ENCODE results near the gene MAP4K5. TPM values are rescaled to one million over a fixed set of nuclear protein-coding genes. Genes with fewer than 3 reads are reported as not detected.

The MAP4K5 gene
- total RNA-seq, 2 donors from 2014 or later: 45.0 to 60.3 TPM

GRCh38 chr14:50476134-50476533, 56.2 kb downstream of the MAP4K5 start:
- Mint-ChIP-seq H3K9me3 (peaks cover 10% of the 10 kb centered on the region), H3K4me3 (no peak overlapping the region)
- 100% methylated on average over 1 of the region's 1 CpG; no CpG with 5 or more reads in 1 of the 2 experiments for WGBS, 2 experiments (ENCODE audit: insufficient coverage in 1 of 2, insufficient read length in 1 of 2)

DNA sequence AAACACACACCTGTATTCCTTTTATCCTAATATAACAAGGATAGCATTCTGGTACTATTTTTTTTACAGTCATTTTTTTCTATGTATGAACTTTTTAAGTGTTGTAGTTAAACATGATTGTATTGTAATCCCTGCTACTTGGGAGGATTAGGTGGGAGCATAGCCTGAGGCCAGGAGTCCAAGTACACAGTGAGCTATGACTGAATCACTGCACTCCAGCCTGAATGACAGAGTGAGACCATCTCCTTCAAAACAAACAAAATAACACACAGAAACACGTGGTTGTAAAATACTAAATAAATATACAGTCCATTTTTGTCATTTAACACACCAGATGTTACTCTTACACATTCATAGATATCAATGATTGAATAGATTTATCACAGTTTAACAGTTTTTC, 56.9 kb downstream of the MAP4K5 start:
- Histone ChIP-seq H3K4me1 (ENCODE audit: control insufficient read depth, insufficient read depth, low read length) (no peaks in the 10 kb centered on the region), H3K27ac (ENCODE audit: low read depth, low read length) (no peak overlapping the region), H3K9me3 (ENCODE audit: control insufficient read depth, low read length) (peaks cover 37% of the 10 kb centered on the region), H3K4me3 (ENCODE audit: low read length) (no peak overlapping the region), H3K36me3 (ENCODE audit: control insufficient read depth, insufficient read depth, low read length) (peaks cover 53% of the 10 kb centered on the region), H3K27me3 (ENCODE audit: control insufficient read depth, insufficient read depth, low read length, poor library complexity, severe bottlenecking) (no peaks in the 10 kb centered on the region), H3K9ac (ENCODE audit: extremely low read depth, low read length, poor library complexity, severe bottlenecking) (no peak overlapping the region)
- Mint-ChIP-seq H3K27ac (no peak overlapping the region), H3K4me1 (no peaks in the 10 kb centered on the region), H3K36me3 (ENCODE audit: low read depth) (peaks cover 52% of the 10 kb centered on the region), H3K9me3 (peaks cover 10% of the 10 kb centered on the region), H3K4me3 (no peak overlapping the region), H3K27me3 (ENCODE audit: insufficient read depth) (no peaks in the 10 kb centered on the region)
- WGBS, 2 experiments (ENCODE audit: insufficient coverage in 1 of 2, insufficient read length in 1 of 2): 100% methylated on average over 1 of the region's 1 CpG; no CpG with 5 or more reads in 1 of the 2 experiments
- TF ChIP-seq, protein P1, sequence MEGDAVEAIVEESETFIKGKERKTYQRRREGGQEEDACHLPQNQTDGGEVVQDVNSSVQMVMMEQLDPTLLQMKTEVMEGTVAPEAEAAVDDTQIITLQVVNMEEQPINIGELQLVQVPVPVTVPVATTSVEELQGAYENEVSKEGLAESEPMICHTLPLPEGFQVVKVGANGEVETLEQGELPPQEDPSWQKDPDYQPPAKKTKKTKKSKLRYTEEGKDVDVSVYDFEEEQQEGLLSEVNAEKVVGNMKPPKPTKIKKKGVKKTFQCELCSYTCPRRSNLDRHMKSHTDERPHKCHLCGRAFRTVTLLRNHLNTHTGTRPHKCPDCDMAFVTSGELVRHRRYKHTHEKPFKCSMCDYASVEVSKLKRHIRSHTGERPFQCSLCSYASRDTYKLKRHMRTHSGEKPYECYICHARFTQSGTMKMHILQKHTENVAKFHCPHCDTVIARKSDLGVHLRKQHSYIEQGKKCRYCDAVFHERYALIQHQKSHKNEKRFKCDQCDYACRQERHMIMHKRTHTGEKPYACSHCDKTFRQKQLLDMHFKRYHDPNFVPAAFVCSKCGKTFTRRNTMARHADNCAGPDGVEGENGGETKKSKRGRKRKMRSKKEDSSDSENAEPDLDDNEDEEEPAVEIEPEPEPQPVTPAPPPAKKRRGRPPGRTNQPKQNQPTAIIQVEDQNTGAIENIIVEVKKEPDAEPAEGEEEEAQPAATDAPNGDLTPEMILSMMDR (conservative IDR thresholded peaks at IDR 0.05): no peak
- no peak for DNase-seq

More at GRCh38 chr14:50476134-50476533, 56.2 kb downstream of the MAP4K5 start:
- H3K4me1 ChIP-seq (ENCODE audit: control insufficient read depth, insufficient read depth, low read length): no peaks in the 10 kb centered on the region
- Mint-ChIP-seq H3K4me1 (no peaks in the 10 kb centered on the region), H3K27me3 (ENCODE audit: insufficient read depth) (no peaks in the 10 kb centered on the region), H3K27ac (no peak overlapping the region), H3K36me3 (ENCODE audit: low read depth) (peaks cover 45% of the 10 kb centered on the region)
- H3K27ac ChIP-seq (ENCODE audit: low read depth, low read length): no peak overlapping the region
- peaks cover 32% of the 10 kb centered on the region for H3K9me3 ChIP-seq (ENCODE audit: control insufficient read depth, low read length)
- H3K36me3 ChIP-seq (ENCODE audit: control insufficient read depth, insufficient read depth, low read length): peaks cover 52% of the 10 kb centered on the region
- H3K9ac ChIP-seq (ENCODE audit: extremely low read depth, low read length, poor library complexity, severe bottlenecking): no peak overlapping the region
- no peaks in the 10 kb centered on the region for H3K27me3 ChIP-seq (ENCODE audit: control insufficient read depth, insufficient read depth, low read length, poor library complexity, severe bottlenecking)
- DNase-seq: no peak
- TF ChIP-seq, protein P1 (conservative IDR thresholded peaks at IDR 0.05): no peak
- no peak overlapping the region for H3K4me3 ChIP-seq (ENCODE audit: low read length)

- Mint-ChIP-seq H3K36me3 (ENCODE audit: low read depth) (peaks cover 64% of the 10 kb centered on the region), H3K27me3 (ENCODE audit: insufficient read depth) (no peaks in the 10 kb centered on the region), H3K4me3 (no peak overlapping the region), H3K27ac (no peak overlapping the region), H3K9me3 (peaks cover 10% of the 10 kb centered on the region), H3K4me1 (peaks cover 4% of the 10 kb centered on the region)
- H3K4me3 ChIP-seq (ENCODE audit: low read length): peak overlapping the region; percentile 39
- H3K9me3 ChIP-seq (ENCODE audit: control insufficient read depth, low read length): peaks cover 37% of the 10 kb centered on the region
- H3K27ac ChIP-seq (ENCODE audit: low read depth, low read length): no peak overlapping the region
- no peaks in the 10 kb centered on the region for H3K27me3 ChIP-seq (ENCODE audit: control insufficient read depth, insufficient read depth, low read length, poor library complexity, severe bottlenecking)
- no peak overlapping the region for H3K9ac ChIP-seq (ENCODE audit: extremely low read depth, low read length, poor library complexity, severe bottlenecking)
- H3K36me3 ChIP-seq (ENCODE audit: control insufficient read depth, insufficient read depth, low read length): peaks cover 74% of the 10 kb centered on the region
- no peak for DNase-seq
- WGBS, 2 experiments (ENCODE audit: insufficient coverage in 1 of 2, insufficient read length in 1 of 2): 98% methylated on average over 3 of the region's 6 CpGs; no CpG with 5 or more reads in 1 of the 2 experiments
- TF ChIP-seq, protein P1 (conservative IDR thresholded peaks at IDR 0.05): no peak
- no peaks in the 10 kb centered on the region for H3K4me1 ChIP-seq (ENCODE audit: control insufficient read depth, insufficient read depth, low read length)
Observed at GRCh38 chr14:50471838-50472465, 60.4 kb downstream of the MAP4K5 start.

All from endodermal cell (in vitro differentiated cells).